HS-5 (cell line): Measurements from ENCODE around the gene PPP3CB.
A peak's percentile ranks its signal among the peaks of the same experiment; 100 is the strongest.

ENCODE experiments used
- DNase-seq: peaks from one replicate; pipeline ENCODE4 v3.0.0-alpha.2; 2012; ENCODE audit warnings: low read depth

PPP3CB gene

DNA sequence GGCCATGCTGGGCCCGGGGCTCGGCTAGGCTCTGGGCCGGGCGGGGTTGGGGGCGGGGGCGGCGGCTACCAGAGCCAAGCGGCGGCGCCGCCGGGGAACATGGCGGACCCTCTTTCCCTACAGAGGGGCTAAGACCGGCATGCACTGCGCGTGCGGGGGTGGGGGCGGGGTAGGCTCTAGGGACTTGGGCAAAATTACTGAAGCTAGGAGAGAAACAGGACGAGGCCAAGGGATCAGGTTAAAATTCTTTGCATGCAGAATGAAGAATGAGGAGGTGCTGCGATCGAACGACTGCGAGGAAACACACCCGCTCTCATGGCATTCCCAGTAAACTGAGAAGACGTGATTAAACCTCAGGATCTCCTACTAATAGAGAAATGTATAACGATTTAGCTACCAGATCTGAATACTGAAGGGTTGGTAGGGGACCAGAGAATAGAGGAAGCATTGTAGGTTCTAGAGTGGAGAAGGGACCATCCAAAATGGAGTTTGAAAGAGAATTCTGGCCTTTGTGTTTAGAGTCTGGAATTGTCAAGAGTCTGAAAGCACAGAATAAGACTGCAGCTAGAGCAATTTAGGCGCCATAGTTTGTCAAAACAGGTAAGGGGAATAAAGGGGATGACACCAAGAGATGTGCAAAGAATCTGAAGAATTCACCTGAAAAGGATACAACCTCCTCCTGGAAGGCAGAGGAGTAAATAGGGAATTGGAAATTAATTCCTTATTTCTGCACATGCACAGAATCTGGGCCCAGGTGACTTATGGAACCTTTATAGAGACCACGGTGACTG is at the start of gene PPP3CB:
TSS of gene PPP3CB (minus strand) at position 141 of the 791 bp plus-strand sequence. CDS start at position 6, 135 bp downstream.
- DNase-seq = peak; percentile 78

GRCh38 chr10:73545357-73545756 is 49.5 kb upstream of the PPP3CB start:
- DNase-seq = no peak

- no peak for DNase-seq
Measured at GRCh38 chr10:73537709-73538108, 41.9 kb upstream of the PPP3CB start.

DNA sequence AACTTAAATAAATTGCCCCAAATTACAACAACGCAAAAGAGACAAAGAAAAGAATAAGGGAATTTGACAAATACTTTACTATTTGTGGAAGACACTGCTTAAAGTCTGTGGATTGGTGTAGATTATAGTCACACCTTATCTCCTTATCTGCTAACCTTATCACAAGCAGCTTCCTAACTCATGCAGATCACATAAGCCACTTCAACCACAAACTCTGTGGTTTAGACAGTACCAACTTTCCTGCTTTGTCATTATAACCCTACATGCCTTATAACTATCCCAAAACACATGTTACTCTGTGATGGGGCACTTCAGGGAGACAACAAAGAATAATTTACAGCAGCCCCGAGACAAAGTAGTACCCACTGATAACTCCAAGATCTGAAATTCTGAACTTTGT is 41.5 kb upstream of the PPP3CB start:
- no peak for DNase-seq

GRCh38 chr10:73534857-73535256 is 39.0 kb upstream of the PPP3CB start:
- DNase-seq = no peak

GRCh38 chr10:73529089-73529832 is 33.4 kb upstream of the PPP3CB start:
- peak; percentile 26 for DNase-seq

GRCh38 chr10:73522263-73522662 is 26.4 kb upstream of the PPP3CB start:
- no peak for DNase-seq

GRCh38 chr10:73519336-73519735 is 23.5 kb upstream of the PPP3CB start:
- no peak for DNase-seq

DNA sequence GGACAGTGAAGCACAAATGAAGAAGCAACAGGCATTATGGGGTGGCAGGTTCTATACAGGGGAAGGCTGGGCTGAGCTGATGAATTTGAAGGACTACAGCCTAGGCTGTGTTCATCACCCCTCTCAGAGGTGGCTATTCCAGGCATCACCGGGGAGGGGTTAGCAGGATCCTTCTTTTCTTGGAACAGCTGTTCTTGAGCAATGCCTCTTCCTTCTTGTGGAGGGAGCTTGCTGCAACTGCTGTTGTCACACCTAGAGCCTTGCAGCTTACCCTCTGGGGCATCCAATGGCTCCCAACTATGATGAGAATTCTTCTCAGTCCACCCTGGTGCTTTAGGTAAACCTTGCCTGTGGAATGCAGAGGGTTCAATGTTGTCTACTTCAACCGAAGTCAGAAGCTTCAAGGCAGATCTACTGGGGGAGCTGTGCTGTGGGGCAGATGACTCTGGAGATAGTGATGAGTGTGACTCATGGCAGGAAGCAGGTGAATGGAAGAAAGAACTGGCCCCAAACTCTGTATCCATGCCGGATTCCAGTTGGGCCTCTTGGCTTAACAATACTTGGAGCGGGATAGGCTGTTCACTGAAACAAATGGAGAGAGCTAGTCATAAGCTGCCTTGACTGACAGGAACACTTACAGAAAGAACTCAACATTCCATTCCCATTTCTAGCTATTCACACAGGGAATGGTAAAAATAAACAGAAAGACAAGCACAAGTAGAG is 21.5 kb upstream of the PPP3CB start:
- DNase-seq = no peak

DNA sequence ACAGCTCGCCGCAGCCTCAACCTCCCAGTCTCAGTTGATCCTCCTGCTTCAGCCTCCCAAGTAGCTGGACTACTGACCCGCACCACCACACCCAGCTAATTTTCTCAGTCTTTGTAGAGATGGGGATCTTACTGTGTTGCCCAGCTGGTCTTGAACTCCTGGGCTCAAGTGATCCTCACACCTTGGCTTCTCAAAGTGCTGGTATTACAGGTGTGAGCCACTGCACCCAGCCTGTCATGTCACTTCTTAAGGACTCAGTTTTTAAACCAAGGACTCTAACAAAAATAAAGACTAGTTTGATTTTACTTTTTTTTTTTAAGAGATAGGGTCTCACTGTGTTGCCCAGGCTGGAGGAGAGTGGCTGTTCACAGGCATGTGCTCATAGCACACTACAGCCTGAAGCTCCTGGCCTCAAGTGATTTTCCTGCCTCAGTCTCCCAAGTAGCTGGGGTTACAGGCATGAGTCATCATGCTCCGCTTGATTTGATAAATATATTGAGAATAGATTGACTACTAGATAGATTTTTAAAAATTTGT is 16.5 kb upstream of the PPP3CB start:
- DNase-seq = no peak

DNA sequence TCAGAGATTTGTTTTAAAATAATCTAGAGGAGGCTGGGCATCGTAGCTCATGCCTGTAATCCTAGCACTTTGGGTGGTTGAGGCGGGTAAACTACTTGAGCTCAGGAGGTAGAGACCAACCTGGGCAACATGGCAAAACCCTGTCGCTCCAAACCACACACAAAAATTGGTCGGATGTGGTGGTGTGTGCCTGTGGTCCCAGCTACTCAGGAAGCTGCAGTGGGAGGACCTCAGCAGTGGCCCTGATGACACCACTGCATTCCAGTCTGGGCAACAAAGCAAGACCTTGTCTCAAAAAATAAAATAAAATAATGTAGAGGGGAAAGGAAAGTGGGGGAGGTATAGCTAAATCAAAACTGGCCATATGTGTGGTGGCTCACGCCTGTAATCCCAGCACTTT is 13.9 kb upstream of the PPP3CB start:
- DNase-seq = no peak

- no peak for DNase-seq
Measured at GRCh38 chr10:73506491-73506890, 10.7 kb upstream of the PPP3CB start.

DNA sequence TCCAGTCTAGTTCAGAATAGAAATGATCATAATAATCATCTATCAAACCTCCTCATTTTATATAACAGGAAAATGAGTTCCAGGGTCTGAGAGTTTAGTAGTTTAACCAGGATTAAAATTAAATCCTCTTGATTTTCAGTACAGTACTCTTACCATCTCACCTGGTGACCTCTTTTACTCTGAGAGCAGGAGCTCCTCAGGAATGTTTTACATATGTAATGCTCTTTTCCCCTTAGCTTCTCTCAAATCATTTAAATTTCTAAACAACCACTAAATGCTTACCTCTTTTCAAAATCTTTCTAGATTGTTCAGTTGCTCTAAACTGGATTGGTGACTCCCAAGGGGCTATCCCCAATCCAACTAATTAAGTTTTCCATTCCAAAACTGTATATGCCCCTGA is 10.2 kb upstream of the PPP3CB start:
- no peak for DNase-seq

DNA sequence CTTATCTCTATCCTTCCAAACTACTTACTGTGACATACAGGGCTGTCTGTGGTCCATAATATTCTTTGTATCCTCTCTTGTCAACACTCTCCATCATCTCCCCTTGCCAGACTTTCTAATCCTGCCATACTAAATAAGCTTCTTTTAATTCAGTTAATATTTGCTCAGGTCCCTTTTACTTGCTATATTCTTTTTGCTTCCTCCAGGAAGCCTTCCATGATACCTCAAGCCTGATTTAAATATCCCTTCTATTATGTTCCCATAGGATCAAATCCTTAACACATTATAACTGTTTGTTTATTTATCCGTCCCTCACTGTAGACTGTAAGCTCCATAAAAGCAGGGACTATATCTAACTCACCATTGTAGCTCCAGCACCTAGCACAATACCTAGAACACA is 7.2 kb upstream of the PPP3CB start:
- DNase-seq = no peak

- no peak for DNase-seq
Measured at GRCh38 chr10:73501651-73502050, 5.8 kb upstream of the PPP3CB start.

DNA sequence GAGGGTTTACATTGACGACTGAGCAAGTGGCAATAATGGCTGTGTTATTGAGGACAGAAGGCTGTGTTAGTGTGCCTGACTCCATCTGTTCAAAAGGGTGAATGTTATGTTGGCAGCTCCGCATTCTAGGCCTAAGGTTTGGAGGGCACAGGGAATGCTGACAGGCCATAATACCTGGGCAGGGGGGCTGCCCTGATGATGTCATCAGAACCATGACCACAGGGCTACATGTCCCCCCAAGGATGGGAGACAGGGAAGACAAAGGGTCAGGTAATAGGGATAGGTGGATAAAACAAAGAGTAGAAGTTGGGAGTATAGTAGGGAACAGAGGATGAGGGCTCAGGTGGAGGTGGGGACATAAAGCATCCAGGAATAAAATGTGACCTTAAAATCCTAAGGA is 1.8 kb upstream of the PPP3CB start:
- no peak for DNase-seq

DNA sequence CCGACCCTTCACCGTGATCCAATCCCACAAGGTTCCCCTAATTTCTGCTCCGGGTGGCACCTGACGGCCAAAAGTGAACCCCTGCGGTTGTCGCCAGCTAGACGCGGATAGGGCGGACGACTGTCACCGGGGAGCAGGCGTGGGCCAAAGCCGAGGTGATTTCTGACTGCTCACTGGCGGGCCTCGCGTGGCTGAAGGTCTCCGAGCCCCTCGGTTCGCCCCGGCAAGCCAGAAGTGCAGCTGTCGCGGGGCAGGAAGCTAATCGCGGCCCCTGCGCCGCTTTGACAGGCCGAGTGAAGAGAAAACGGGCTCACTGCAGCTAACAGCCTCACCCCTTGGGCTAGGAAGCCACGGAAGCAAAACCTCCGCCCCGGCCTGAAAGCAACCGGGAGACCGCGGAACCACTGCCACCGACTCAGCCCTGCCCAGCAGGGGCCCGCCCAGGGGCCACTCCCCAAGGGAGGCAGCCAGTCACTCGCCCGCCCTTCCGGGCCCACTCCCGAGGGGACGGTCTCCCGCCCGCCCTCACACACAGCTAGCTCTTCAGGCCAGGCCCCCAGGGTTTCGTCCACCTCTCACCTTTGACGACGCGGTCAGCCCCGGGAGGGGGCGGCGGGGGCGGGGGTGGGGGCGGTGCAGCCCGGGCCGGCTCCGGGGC is 469 bp downstream of the PPP3CB start:
- peak; percentile 71 for DNase-seq

GRCh38 chr10:73494877-73495225 is 973 bp downstream of the PPP3CB start:
- DNase-seq = no peak

- DNase-seq = no peak
Measured at GRCh38 chr10:73494213-73494612, 1.6 kb downstream of the PPP3CB start.

- peak; percentile 87 for DNase-seq
Measured at GRCh38 chr10:73493781-73494180, 2.0 kb downstream of the PPP3CB start.

DNA sequence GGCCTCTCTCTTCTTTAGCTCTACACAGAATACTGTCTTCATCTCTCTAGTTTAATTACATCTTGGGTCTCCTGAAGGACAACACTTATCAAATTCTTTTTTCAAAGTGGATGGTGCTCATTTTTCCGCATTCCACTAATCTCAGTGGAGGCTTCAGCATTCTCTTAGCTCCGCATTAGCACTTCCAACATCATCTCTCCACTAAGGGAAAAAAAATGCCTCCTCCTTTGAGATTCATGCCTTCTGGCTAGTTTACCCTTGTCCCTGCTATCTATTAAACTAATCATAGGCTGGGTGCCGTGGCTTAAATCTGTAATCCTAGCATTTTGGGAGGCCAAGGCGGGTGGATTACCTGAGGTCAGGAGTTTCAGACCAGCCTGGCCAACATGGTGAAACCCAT is 9.2 kb downstream of the PPP3CB start:
- DNase-seq = no peak

DNA sequence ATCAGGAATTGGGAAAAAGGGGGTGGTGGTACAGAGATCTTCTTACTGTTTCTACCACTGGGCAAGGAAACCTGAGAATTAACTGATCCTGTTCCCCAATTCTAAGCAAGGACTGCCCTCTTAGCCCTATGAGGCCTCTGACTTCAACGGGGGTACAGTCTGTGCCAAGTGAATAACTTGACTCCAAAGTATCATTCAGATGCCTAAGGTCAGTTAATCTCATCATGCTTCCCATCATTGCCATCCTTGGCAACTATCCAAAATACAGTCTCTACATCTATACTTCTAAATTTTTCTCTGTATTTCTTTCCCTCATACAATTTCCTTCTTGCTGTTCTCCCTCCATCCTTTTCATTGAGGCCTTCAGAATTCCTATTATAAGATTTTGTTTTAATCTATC is 10.5 kb downstream of the PPP3CB start:
- DNase-seq = no peak
